ENCODE data around the gene MYH7B.

DNA sequence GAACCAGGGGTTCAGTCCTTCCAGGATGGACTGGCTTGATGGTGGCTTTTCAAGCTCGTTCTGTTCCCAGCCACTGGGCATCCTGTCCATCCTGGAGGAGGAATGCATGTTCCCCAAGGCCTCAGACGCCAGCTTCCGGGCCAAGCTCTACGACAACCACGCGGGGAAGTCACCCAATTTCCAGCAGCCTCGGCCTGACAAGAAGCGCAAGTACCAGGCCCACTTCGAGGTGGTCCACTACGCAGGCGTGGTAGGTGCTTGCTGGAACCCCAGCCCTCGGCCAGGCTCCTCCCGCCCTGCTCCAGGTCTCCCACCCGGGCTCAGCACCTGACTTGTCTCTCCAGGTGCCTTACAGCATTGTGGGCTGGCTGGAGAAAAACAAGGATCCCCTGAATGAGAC lies 34.0 kb downstream of the MYH7B start:
- TF ChIP-seq NFRKB (IDR thresholded peaks at IDR 0.05) (no peak), SUZ12 (IDR thresholded peaks at IDR 0.05) (no peak), CTBP1 (IDR thresholded peaks at IDR 0.05; ENCODE audit: borderline replicate concordance) (no peak), ARNT (IDR thresholded peaks at IDR 0.05) (no peak)
